Measurements from ENCODE around the gene STYXL1.

The STYXL1 gene

DNA sequence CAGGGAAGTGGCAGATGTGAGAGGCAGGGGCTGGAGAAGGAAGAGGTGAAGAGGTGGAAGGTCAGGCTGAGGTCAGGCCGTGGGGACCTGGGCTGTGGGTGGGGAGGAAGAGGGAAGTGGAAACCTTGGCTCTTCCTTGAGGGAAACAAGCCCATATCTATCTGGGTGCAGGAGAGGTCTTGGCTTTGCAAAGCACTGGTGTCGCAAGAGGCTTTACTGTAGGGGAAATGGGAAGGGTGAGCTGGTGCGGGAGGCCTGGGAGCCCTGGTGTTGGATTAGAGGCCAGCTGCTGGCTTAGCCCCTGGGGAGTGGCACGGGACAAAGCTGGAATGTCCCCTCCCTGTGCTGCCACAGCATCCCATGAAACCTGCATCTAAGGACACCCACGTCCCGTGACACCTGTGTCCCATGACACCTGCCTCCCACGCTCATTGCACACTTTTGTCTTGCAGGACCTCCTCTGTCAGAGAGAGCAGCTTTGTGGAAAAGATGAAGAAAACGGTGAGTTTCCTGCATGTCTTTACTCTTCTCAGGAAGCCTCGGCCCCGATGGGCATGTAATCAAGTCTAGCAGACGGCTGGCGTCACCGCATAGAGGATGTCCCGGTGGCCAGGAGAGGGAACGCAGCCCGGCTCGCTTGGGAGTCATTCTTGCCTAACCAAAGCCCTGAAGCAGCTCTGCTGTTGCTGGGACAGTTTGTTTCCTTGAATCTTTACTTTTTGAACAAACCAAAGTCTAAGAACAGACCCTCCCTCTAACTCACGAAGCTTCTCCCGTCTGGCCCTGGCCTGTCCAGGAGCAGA lies 75.6 kb downstream of the STYXL1 start:
- DNase-seq: no peak

DNA sequence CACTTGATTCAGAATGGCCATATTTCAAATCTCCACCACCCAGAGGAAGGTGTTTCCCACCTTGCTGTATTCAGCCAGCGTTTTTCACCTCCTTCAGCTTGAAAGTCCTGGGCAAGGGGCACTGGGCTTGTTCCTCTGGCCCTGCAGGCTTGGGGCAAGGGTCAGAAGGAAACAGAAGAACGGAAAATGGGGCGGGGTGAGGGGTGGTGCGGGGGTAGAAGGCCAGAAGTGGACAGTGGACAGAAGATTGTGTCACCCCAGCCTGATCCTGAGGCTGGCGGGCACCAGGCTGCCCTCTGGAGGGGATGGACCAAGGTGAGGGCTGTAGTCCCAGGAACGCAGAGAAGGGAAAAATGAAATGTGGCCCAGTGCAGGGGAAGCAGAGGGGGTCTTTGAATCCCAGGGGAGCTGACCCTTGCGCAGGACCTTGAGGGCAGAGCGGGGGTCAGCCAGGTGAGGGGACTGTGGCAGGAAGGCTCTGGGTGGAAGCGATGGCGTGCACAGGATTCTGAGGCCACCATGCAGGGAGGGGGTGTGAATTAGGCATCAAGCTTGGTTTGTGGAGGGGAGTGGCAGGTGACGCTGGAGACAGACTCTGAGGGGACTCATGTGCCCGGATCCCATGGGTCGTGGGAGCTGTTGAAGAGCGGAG lies 76.4 kb downstream of the STYXL1 start:
- DNase-seq: no peak

DNA sequence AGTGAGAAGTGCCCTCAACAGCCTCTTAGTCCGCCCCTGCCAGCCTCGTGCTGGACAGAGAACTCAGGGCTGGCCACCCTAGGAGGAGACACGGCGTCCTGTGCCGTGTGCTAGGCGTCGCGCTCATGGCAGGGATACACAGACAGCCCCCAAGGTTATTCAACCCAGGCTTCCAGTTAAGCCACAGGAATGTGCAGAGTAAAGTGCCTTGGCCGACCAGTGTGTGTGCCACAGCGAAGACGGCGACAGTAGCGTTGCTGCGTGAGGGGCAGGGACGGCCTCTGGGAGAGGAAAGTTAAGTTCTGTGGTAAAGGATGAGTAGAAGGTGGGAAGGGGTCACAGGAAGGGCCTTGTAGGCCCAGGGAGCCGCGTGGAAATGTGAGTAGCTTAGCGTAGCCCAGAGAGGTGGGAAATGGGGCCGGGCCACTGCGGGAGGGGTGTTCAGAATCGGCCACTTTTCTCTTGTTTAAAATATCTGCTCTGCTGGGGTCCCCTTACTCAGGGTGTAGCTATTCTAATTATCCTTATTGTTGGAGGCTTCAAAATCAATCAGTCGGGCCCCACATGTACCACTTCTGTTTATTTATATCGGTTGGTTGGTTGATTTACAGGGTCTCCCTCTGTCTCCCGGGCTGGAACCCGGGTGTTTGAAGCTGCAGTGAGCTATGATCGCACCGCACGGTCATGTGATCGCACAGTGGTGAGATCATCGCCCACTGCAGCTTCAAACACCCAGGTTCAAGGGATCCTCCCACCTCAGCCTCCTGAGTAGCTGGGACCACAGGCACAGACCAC lies 77.9 kb downstream of the STYXL1 start:
- no peak for DNase-seq

DNA sequence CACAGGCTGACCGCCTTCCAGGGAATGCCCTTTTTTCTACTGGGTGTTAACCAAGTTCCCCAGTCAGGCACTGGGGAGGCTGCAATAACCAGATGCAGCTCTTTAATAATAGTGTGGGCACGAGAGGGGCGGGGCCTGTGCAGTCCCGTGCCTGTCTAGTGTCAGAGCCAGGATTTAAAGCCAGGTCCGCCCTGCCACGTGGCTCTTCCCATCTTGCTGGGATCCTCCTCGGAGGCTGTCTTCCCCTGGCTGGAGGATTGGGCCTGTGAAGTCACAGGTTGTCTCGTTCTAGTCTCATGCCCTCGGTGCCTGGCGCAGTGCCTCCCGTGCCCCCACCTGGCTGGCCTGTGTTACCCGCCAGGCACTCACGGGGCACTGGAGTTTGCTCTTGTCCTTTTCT lies 78.6 kb downstream of the STYXL1 start:
- no peak for DNase-seq

DNA sequence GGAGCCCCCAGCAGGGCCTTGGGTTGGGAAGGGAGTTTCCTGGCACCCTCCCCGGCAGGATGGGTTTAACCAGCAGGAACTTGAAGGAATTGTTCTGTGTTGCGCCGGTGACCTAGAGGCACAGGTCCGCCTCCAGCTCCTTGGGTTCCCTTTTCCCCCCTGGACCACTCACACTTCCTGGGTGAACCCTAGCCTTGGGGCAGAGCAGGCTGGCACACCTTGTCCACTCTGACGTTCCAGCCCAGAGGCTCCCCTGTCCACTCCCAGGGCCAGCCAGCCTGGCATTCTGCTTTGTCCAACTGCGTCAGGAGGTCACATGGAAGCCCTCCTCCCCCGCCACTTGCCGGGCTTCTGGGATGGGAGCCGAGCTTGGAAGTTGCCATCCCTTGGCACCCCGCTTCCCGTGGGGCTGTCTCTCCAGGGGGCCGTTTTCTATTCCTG lies 79.2 kb downstream of the STYXL1 start:
- no peak for DNase-seq

DNA sequence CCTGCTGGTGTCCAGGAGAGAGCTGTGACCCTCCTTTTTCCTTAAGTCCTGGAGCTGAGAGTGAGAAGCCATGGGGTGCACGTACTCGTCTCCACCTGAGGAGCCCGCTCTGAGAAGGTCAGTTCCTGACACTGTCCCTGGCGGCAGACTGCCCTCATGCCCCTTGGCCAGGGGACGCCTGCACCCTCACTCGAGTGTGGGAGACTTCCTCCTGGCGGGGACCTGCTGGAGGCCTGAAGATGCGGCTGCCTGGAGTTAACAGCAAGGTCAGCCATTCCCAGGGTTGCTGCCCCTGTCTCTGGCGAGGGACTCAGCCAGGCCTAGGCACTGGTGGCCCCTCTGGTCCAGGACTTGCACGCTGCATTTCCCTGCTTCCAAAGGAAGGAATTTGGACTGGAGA lies 79.8 kb downstream of the STYXL1 start:
- no peak for DNase-seq

DNA sequence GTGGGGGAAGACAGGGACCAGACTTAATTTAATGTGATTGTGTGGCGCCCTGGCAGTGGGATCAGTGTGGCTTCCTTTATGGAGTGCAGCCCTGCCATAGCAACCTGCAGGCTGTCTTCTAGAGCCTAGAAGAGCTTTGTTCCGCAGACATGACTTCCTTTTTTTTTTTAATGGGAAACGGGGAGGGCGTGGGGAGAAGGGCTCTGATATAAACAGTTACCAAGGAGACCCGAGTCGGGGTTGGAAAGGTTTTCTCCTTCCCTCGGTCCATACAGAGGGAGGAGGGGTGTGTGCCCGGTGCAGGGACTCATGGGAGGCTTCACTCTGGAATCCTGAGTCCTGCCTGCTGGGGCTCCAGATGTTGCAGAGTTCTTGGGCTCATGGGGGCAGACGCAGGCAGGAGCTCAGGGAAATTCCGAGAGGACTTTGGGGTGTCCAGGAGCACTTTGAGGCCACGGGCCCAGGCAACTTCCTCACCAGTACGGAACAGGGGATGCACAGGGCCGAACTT lies 80.3 kb downstream of the STYXL1 start:
- DNase-seq: no peak

DNA sequence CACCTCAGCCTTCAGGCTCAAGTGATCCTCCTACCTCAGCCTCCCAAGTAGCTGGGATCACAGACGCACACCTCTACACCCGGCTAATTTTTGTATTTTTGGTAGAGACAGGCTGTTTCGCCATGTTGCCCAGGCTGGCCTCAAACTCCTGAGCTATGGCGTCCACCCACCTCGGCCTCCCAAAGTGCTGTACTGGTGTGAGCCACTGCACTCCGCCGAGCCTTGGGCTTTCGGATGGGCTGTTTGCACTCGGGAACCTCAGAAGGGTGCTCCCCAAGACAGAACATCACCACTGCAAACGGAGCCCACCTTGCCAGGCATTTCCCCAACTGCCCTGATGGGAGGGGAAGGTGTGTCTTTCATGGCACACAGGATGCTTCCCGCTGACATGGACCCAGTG lies 80.7 kb downstream of the STYXL1 start:
- no peak for DNase-seq

DNA sequence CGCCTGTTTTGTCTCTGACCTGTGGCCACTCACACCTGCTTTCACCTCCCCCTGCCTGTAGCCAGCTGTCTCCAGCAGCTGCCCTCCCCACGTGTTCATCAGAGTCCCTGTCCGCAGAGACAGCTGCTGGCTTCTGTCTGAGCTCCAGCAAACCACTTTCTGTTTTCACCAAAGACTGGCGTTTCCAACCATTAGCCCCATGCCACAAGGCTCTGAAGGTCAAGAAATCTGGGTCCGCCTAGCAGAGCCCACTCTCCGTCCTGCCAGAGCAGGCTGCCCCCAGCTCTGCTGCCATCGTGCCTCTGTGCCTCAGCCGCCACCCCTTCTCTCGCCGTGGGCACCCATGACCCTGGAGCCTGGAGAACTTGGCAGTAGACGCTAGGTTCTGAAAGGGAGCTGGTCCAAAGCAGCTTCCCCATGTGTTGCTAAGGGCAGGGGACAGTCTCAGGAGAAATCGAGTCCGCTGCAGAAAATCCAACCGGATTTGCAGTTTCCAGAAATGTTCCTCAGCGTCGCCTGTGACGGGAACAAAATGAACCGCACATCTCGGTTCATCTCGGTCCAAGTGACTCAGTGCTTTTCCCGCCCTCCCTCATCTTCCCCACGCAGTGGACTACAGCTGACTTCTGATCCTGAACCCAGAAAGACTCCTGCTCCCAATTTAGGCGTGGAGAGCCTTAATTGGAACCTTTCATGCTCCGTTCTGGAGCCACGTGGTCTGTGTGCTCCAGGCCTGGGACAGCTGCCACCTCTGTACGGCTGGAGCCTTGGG lies 81.4 kb downstream of the STYXL1 start:
- DNase-seq: no peak

DNA sequence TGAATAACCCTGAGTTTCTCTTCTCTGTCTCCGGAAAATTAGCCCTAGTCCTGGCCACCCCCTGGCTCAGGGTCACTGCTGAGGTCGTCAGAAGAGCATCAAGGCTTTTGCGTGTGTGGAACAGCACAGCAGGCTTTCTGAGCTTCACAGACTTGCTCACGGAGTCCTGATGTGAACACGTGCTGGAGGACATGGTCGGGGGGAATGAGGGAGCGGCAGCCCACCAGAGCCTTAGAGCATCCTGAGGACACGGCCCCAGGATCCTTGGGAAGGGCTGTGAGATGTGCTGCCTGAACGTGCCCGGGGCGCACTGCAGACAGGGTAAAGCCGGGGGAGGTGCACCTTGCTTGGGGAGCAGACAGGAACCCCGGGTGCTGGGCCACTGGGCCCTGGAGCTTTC lies 82.2 kb downstream of the STYXL1 start:
- DNase-seq: no peak

DNA sequence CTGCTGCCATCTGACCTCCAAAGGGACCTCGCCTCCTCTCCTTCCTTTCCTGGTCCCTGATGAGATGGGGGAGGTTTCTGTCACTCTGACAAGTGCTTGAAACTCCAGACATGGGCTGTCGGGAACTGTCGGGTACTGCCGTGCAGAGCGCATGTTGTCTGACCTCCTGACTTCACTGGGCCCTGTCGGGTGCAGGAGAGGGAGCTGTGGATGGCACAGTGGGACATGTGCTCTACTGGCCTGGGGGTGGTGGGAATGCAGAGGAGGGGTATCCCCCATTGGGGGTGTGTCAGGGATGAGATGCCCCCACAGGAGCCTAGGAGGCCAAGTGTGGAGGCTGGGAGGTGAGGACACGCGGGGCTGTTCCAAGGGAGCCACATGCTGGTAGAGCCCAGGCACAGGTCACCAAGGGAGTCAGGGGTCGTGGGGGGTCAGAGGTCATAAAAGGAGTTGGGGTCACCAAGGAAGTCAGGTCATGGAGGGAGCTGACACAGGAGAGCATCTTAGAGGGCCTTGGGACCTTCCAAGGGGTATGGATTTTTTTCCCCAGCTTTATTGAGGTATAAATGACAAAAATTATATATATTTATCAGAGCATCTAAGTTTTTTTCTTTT lies 84.3 kb downstream of the STYXL1 start:
- no peak for DNase-seq

DNA sequence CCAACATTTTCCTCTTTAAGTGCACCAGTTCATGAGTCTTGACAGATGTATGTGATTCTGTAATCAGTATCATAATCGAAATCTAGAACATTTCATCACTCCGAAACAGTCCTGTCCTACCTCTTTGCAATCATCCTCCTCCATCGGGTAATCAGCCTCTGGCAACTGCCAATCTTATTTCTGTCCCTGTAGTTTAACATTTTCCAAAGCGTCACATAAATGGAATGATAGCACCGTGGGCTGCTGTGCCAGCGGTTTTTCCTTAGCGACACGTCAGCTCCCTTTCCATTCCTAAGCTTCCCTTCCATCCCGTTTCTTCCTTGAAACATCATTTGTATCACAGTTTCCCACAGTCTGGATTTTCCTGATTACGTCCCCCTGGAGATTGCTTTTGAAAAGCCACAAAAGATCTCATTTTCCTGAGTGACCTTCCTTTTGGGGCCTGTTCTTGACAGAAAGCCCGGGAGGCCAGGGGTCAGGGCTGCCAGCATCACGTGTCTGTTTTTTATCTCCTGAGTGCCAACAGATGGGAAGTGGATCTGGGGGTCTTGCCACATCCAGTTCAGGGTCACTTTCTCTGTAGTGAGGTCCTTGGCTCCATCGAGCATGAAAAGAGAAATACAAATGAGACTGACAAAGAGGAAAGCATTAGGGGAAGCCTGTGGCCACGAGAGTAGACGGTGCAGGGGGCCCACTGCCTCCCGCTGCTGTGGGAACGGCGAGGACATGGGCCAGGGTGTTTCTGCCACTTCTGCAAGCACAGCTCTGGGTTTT lies 85.0 kb downstream of the STYXL1 start:
- DNase-seq: no peak

DNA sequence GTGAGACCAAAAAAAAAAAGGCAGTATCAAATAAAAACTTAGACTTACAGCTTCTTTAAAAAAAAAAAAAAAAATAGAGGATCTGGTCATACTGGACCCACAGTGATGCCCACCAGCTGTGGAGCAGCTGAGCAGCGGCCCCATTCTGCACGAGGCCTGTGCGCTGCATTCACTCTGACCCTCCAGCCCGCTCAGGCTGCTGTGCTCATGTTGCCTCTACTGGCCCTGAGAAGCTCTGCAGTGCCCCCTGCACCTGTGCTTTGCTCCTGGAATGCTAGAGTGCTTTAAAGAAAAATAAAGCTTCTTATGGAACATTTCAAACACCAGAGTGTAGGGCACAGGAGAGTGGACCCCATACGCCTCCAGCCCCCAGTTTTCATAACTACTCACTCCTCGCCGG lies 86.6 kb downstream of the STYXL1 start:
- DNase-seq: no peak

DNA sequence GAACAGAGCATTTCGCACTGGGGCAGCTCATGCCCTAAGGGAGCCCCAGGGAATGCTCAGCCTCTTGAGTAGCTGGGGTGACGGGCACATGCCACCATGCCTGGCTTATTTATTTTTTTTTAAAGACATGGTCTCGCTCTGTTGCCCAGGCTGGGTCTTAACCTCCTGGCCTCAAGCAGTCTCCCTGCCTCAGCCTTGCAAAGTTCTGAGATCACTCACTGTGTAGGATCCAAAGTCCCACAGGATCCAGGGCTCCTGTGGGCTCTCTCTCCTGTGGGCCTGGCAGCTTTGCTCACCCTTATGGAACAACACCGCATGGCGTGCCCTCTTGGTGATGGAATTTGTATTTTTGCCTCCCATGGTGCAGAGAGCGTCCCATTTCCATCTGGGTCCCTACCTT lies 87.4 kb downstream of the STYXL1 start:
- no peak for DNase-seq

DNA sequence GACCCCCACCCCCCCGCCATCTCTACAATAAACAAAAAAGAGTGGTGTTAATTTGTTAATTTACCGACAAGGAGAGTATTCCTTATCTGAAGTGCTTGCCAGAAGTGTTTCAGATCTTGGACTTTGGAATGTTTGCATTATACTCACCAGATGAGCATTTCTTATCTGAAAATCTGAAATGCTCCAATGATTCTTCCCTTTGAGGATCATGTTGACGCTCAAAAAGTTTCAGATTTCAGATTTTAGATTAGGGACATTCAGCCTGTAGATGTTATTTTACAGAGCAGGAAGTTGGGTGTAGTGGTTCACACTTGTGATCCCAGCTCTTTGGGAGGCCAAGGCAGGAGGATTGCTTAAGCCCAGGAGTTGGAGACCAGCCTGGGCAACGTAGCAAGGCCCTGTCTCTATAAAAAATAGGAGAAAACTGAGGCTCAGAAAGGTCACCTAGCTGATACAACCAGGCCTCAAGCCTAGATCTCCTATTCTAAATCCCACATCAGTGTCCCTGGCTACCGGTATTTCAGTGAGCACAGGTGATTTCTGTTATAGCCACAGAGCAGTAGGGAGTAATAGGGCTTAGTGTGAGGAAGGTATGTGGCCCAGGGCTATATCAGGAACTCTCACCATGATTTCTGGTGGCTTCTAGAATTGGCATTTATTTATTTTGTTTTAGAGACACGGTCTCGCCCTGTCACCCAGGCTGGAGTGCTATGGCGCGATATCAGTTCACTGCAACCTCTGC lies 88.8 kb downstream of the STYXL1 start:
- DNase-seq: no peak

DNA sequence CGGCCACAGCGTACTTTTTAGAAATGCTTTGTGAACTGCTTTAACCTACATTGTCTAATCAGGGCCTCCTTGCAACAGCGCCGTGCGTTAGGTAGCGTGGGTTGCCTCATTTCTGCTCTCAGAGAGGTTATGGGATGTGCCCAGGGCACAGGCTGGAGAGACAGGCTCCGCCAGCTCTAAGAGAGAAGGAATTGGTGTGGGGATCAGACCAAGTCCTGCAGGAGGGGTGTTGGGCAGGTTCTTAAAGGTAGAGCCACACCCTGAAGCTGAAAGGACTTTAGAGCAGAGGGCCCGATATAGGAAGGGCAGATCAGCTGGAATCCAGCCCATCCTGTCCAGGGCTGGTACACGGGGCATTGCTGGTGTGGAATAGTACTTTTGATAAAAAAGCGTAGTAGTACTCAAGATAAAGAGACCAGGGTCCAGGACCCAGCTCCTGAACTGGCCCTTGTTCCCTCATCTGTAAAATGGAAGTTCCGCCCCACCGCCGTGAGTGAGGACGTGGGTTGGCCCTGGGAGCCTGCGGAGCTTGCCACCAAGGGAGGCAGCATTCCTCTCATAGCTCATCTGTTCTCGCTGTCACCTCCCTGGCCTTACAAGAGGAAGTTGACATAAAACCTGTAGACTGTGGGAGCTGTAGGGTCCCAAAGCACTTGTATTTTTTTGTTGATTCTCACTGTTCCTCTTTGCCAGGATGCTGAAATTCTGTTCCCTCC lies 90.6 kb downstream of the STYXL1 start:
- DNase-seq: no peak

DNA sequence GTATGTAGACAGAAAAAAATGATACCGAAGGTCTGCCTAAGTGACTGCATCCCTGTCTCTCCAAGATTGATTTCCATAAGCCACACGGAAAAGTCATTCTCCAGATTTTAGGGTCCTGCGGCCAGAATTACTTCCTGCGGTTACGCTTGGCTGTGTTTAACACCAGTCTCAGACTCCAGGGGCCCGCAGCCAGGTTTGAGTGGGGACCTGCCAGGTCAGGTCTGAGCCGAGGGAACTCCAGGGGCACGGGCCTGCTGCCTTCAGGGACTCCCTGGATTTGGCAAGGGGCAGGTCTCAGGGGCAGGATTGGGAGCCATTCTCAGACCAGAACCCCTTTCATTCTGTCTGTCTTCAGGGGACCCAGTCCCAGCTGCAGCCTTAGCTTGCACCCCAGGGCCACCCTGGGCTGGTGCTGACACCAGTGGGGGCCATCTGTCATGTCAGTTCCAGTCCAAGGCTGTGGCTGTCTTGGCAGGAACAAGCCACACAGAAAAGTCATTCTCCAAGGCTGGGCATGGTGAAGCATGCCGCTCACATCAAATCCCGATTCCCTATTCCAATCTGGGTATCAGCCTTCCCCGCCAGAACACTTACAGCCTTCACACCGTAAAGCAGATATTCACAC lies 92.4 kb downstream of the STYXL1 start:
- no peak for DNase-seq

DNA sequence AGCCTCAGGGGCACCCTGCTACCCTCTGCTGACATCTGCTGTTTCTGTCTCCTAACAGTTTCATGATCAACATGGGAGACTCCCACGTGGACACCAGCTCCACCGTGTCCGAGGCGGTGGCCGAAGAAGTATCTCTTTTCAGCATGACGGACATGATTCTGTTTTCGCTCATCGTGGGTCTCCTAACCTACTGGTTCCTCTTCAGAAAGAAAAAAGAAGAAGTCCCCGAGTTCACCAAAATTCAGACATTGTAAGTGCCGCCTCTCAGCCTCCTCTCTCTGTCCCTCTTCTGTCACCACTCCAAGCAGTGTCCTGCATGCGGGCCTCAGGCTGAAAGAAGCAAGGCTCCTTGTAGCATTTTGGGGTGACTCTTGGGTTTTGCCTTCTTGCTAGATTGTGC lies 93.9 kb downstream of the STYXL1 start:
- no peak for DNase-seq

DNA sequence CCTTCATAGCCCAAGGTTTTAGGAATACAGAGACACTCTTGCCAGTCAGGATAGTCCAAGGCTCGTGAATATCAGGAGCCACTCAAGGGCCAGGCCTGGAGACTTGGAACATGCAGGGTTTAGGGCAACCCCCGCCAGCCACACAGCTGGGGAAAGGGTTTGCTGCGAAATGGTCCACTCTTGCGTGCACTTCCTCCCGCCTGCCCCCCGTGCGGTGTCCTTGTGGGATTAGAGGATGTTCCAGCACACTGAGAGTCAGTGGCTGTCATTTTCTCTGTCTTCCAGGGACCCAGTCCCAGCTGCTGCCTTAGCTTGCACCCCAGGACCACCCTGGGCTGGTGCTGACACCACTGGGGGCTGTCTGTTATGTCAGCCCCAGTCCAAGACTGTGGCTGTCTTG lies 94.4 kb downstream of the STYXL1 start:
- no peak for DNase-seq

DNA sequence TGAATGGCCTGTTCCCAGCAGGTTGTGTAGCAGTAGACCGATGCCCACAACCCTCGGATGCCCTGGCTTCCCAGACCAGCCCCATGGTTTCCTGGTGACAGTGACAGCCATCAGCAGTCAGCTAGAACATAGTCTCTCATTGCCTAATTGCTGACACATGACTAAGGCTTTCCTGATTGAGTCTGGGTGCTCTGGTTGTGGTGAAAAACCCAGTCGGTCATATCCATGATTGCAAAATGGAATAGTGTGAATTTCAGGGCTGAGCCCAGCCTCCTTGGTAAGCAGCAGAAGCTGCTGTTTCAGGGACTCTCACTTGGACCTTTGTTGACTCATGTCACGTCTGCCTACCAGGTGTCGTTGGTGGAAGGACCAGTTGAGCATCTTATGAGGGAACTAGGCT lies 96.3 kb downstream of the STYXL1 start:
- DNase-seq: no peak
